GM12878 (cell line): ENCODE results near the gene SCAI. TPM values are rescaled to one million over a fixed set of nuclear protein-coding genes. Genes with fewer than 3 reads are reported as not detected.
A peak's percentile ranks its signal among the peaks of the same experiment; 100 is the strongest.

ENCODE experiments used
- BMI1 ChIP-seq: fragments of 450-650 bp; IDR thresholded peaks from 2 replicates; pipeline ENCODE4 v1.6.1; 2016; ENCODE audit warnings: mild to moderate bottlenecking, moderate library complexity, borderline replicate concordance
- CBX5 ChIP-seq: sonication (generic); IDR thresholded peaks from 2 replicates; pipeline ENCODE4 v1.6.1; 2016; ENCODE audit warnings: low read depth, moderate library complexity, mild to moderate bottlenecking, inconsistent platforms
- CREB1 ChIP-seq: IDR thresholded peaks from 2 replicates; pipeline ENCODE4 v1.6.1; 2012; ENCODE audit warnings: low read depth, mild to moderate bottlenecking, inconsistent platforms
- EGR1 ChIP-seq, 2 experiments: IDR thresholded peaks; 1 replicate in 1 of 2; 2 replicates in 1 of 2; pipeline ENCODE4 v1.6.1; 2011 to 2012; ENCODE audit warnings: low read depth in 2 of 2, low read length in 2 of 2, borderline replicate concordance in 1 of 2, mild to moderate bottlenecking in 1 of 2, moderate library complexity in 1 of 2
- HDGF ChIP-seq: fragments of 450-650 bp; IDR thresholded peaks from 2 replicates; pipeline ENCODE4 v1.6.1; 2016; ENCODE audit warnings: antibody characterized with exemption
- JUNB ChIP-seq: IDR thresholded peaks from 2 replicates; pipeline ENCODE4 v1.6.1; 2016; ENCODE audit warnings: antibody characterized with exemption, mild to moderate bottlenecking
- NFXL1 ChIP-seq: fragments of 450-650 bp; IDR thresholded peaks from 2 replicates; pipeline ENCODE4 v1.6.1; 2017; ENCODE audit warnings: antibody characterized with exemption, mild to moderate bottlenecking, borderline replicate concordance
- NR2C1 ChIP-seq: fragments of 450-650 bp; IDR thresholded peaks from 2 replicates; pipeline ENCODE4 v1.6.1; 2017; ENCODE audit warnings: antibody characterized with exemption, mild to moderate bottlenecking, moderate library complexity
- PML ChIP-seq: IDR thresholded peaks from 2 replicates; pipeline ENCODE4 v1.6.1; 2012; ENCODE audit warnings: low read length, inconsistent platforms
- SMAD5 ChIP-seq: IDR thresholded peaks from 2 replicates; pipeline ENCODE4 v1.6.1; 2016; ENCODE audit warnings: antibody characterized with exemption, low read depth
- polyA plus RNA-seq, 11 experiments: library from polyadenylated mRNA; depleted of rRNA in 4 of 11; unstranded in 6 of 11; stranded (reverse) in 5 of 11; fragments of >200 nt; fragmentation: Nextera tagmentation in 4 of 11; fragmentation: Illumina TruSeq in 1 of 11; extraction: Ambion mirVana in 4 of 11; extraction: Trizol in 1 of 11; gene quantifications; 1 replicate in 1 of 11; 2 replicates in 10 of 11; pipeline versions ENCODE4 v1.2.1 to v1.2.3, GENCODE V29; 2011 to 2016; ENCODE audit warnings: inconsistent platforms in 2 of 11, missing spikeins in 2 of 11, low read depth in 1 of 11
- total RNA-seq, 4 experiments: library from RNA; depleted of rRNA in 3 of 4; stranded (reverse); fragments of >200 nt in 3 of 4; fragmentation: Illumina TruSeq in 1 of 4; extraction: Trizol in 1 of 4; gene quantifications; 2 replicates each; pipeline versions ENCODE4 v1.2.1 to v1.2.3, GENCODE V29; 2013 to 2021
- TF ChIP-seq, protein P1 (sequence below): fragments of 450-650 bp; IDR thresholded peaks from 2 replicates; pipeline ENCODE4 v1.6.1; 2017; ENCODE audit warnings: mild to moderate bottlenecking, moderate library complexity
- TF ChIP-seq, protein P2 (sequence below): fragments of 450-650 bp; IDR thresholded peaks from 2 replicates; pipeline ENCODE4 v1.6.1; 2016; ENCODE audit warnings: mild to moderate bottlenecking
- TF ChIP-seq, protein P3 (sequence below): fragments of 450-650 bp; formaldehyde crosslinking; IDR thresholded peaks from 2 replicates; pipeline ENCODE4 v1.4.0; 2022; ENCODE audit warnings: mild to moderate bottlenecking, moderate library complexity
- TF ChIP-seq, protein P4 (sequence below): IDR thresholded peaks from 2 replicates; pipeline ENCODE4 v1.6.1; 2012; ENCODE audit warnings: improper control_type of control experiment, low read depth, low read length; ENCODE audit not compliant: insufficient replicate concordance

The SCAI gene
- total and polyA plus RNA-seq, 10 of the 15 experiments (the other 5 are each of a cell fraction or from before 2014, with no cell fraction given): 0.52 to 8.8 (median 5.1) TPM

DNA sequence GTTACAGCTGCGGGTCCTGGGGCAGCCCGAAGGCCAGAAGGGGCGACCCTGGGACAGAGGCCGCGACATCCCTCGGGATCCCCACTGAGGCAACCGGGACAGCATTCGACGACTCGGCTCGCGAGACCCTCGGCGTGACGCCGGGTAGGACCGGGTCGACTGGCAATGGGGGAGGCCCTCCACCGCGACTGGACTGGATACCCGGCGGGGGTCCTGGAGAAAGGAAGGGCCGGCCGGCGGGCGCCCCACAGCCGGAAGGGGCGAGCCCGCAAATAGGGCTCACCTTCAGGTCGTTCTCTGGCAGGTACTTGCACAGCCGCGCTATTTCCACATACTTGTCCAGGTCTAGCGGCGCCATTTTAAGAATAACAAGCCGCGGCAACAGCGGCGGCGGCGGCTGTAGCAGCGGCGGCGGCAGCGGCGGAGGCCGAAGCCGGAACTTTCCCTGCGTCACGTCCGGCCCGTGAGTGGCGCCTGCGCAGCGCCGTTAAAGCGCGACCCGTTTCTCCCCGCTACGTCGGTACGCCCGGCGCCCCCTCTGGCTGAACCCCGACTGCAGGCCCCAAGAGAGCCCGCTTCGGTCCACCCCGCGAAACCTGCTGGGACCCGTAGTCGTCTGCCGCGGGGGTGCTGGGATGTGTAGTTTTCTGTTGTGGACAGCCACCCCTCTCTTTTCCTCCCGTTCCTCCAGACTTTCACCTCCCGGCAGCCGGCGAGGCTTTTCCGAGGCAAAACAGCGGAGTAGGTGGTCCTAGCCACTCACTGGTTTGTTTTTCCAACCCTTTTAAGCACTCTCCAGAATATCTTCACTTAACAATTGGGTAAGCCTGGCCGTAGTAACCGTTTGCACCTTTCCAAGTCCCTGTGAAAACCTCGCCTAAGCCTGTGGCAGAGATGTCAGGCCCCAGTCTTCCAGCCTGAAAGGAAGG, 46.3 kb upstream of the SCAI start, which contains the start of gene PPP6C (continued):
- TF ChIP-seq, protein P1, sequence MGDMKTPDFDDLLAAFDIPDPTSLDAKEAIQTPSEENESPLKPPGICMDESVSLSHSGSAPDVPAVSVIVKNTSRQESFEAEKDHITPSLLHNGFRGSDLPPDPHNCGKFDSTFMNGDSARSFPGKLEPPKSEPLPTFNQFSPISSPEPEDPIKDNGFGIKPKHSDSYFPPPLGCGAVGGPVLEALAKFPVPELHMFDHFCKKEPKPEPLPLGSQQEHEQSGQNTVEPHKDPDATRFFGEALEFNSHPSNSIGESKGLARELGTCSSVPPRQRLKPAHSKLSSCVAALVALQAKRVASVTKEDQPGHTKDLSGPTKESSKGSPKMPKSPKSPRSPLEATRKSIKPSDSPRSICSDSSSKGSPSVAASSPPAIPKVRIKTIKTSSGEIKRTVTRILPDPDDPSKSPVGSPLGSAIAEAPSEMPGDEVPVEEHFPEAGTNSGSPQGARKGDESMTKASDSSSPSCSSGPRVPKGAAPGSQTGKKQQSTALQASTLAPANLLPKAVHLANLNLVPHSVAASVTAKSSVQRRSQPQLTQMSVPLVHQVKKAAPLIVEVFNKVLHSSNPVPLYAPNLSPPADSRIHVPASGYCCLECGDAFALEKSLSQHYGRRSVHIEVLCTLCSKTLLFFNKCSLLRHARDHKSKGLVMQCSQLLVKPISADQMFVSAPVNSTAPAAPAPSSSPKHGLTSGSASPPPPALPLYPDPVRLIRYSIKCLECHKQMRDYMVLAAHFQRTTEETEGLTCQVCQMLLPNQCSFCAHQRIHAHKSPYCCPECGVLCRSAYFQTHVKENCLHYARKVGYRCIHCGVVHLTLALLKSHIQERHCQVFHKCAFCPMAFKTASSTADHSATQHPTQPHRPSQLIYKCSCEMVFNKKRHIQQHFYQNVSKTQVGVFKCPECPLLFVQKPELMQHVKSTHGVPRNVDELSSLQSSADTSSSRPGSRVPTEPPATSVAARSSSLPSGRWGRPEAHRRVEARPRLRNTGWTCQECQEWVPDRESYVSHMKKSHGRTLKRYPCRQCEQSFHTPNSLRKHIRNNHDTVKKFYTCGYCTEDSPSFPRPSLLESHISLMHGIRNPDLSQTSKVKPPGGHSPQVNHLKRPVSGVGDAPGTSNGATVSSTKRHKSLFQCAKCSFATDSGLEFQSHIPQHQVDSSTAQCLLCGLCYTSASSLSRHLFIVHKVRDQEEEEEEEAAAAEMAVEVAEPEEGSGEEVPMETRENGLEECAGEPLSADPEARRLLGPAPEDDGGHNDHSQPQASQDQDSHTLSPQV: peak; percentile 51; the same call in 1 of the 2 replicates
- TF ChIP-seq NFXL1: no peak
- no peak for TF ChIP-seq HDGF
- TF ChIP-seq NR2C1: peak; percentile 71
- TF ChIP-seq PML: peak; percentile 71; the same call in 1 of the 2 replicates
- no peak for TF ChIP-seq BMI1
- no peak for TF ChIP-seq JUNB
- peak; percentile 93 for TF ChIP-seq CBX5
- TF ChIP-seq EGR1 (IDR thresholded peaks at IDR 0.05; ENCODE audit: borderline replicate concordance in 1 of 2, low read depth in 2 of 2, low read length in 2 of 2): peak in 1 of 2 experiments; percentile 70; a peak in 1 of 3 replicates
- TF ChIP-seq CREB1: peak; percentile 95
- TF ChIP-seq, protein P2, sequence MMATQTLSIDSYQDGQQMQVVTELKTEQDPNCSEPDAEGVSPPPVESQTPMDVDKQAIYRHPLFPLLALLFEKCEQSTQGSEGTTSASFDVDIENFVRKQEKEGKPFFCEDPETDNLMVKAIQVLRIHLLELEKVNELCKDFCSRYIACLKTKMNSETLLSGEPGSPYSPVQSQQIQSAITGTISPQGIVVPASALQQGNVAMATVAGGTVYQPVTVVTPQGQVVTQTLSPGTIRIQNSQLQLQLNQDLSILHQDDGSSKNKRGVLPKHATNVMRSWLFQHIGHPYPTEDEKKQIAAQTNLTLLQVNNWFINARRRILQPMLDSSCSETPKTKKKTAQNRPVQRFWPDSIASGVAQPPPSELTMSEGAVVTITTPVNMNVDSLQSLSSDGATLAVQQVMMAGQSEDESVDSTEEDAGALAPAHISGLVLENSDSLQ: peak; percentile 73
- TF ChIP-seq, protein P3, sequence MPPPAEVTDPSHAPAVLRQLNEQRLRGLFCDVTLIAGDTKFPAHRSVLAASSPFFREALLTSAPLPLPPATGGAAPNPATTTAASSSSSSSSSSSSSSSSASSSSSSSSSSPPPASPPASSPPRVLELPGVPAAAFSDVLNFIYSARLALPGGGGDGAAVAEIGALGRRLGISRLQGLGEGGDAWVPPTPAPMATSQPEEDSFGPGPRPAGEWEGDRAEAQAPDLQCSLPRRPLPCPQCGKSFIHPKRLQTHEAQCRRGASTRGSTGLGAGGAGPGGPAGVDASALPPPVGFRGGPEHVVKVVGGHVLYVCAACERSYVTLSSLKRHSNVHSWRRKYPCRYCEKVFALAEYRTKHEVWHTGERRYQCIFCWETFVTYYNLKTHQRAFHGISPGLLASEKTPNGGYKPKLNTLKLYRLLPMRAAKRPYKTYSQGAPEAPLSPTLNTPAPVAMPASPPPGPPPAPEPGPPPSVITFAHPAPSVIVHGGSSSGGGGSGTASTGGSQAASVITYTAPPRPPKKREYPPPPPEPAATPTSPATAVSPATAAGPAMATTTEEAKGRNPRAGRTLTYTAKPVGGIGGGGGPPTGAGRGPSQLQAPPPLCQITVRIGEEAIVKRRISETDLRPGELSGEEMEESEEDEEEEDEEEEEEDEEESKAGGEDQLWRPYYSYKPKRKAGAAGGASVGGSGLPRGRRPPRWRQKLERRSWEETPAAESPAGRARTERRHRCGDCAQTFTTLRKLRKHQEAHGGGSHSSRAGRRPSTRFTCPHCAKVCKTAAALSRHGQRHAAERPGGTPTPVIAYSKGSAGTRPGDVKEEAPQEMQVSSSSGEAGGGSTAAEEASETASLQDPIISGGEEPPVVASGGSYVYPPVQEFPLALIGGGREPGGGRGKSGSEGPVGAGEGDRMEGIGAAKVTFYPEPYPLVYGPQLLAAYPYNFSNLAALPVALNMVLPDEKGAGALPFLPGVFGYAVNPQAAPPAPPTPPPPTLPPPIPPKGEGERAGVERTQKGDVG (CRISPR knock-in tag): no peak
- TF ChIP-seq, protein P4, sequence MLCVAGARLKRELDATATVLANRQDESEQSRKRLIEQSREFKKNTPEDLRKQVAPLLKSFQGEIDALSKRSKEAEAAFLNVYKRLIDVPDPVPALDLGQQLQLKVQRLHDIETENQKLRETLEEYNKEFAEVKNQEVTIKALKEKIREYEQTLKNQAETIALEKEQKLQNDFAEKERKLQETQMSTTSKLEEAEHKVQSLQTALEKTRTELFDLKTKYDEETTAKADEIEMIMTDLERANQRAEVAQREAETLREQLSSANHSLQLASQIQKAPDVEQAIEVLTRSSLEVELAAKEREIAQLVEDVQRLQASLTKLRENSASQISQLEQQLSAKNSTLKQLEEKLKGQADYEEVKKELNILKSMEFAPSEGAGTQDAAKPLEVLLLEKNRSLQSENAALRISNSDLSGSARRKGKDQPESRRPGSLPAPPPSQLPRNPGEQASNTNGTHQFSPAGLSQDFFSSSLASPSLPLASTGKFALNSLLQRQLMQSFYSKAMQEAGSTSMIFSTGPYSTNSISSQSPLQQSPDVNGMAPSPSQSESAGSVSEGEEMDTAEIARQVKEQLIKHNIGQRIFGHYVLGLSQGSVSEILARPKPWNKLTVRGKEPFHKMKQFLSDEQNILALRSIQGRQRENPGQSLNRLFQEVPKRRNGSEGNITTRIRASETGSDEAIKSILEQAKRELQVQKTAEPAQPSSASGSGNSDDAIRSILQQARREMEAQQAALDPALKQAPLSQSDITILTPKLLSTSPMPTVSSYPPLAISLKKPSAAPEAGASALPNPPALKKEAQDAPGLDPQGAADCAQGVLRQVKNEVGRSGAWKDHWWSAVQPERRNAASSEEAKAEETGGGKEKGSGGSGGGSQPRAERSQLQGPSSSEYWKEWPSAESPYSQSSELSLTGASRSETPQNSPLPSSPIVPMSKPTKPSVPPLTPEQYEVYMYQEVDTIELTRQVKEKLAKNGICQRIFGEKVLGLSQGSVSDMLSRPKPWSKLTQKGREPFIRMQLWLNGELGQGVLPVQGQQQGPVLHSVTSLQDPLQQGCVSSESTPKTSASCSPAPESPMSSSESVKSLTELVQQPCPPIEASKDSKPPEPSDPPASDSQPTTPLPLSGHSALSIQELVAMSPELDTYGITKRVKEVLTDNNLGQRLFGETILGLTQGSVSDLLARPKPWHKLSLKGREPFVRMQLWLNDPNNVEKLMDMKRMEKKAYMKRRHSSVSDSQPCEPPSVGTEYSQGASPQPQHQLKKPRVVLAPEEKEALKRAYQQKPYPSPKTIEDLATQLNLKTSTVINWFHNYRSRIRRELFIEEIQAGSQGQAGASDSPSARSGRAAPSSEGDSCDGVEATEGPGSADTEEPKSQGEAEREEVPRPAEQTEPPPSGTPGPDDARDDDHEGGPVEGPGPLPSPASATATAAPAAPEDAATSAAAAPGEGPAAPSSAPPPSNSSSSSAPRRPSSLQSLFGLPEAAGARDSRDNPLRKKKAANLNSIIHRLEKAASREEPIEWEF: no peak
- TF ChIP-seq SMAD5: no peak; the same call in 1 of the 2 replicates
